NCI-H1694 treated with DMSO at 0.1 percent for 48 hours (cell line): ENCODE measurements around the gene HOXC13.

ENCODE experiments used
- DNase-seq: peaks from one replicate; lab custom pipeline; 2025; lab: John Stamatoyannopoulos, UW

Gene HOXC13

DNA sequence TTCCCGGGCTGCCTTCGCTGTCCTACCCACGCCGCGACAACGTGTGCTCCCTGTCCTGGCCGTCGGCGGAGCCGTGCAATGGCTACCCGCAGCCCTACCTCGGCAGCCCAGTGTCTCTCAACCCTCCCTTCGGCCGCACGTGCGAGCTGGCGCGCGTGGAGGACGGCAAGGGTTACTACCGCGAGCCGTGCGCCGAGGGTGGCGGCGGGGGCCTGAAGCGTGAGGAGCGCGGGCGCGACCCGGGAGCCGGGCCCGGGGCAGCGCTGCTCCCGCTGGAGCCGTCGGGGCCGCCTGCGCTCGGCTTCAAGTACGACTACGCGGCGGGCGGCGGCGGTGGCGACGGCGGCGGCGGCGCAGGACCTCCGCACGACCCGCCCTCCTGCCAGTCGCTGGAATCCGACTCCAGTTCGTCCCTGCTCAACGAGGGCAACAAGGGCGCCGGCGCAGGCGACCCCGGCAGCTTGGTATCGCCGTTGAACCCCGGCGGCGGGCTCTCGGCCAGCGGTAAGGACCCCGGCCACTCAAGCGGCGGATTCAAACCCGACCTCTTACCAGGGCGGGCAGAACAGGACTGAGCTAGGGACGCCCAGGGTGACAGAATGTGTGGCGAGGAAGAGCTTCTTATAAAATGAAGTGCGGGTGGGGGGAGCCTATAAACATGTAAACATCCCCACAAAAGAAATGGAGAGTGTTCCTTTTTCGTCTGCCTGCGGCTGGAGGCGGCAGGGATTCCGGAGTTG, 16.6 kb downstream of the HOXC13 start:
- no peak for DNase-seq

GRCh38 chr12:53955776-53956250, 17.2 kb downstream of the HOXC13 start:
- no peak for DNase-seq

DNA sequence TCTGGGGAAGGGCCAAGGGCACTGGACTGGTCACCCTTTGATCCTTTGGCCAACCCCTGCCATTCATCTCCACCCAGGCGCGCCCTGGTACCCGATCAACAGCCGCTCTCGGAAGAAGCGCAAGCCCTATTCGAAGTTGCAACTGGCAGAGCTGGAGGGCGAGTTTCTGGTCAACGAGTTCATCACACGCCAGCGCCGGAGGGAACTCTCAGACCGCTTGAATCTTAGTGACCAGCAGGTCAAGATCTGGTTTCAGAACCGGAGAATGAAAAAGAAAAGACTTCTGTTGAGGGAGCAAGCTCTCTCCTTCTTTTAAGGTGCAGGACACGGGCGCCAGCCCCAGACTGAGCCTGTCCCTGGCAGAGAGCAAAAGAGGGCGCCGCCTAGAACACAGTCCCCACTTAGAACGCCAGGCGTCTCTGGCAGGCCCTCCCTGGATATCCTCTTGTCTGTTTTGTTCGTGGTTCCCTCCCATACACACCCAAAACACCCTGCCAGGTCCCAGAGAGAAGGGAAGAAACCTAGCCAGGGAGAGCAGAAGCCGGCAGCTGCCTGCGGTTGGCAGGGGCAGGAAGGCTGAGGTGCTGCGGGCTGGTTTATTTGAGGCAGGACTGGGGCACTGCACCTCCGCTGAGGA, 17.7 kb downstream of the HOXC13 start:
- DNase-seq = no peak

DNA sequence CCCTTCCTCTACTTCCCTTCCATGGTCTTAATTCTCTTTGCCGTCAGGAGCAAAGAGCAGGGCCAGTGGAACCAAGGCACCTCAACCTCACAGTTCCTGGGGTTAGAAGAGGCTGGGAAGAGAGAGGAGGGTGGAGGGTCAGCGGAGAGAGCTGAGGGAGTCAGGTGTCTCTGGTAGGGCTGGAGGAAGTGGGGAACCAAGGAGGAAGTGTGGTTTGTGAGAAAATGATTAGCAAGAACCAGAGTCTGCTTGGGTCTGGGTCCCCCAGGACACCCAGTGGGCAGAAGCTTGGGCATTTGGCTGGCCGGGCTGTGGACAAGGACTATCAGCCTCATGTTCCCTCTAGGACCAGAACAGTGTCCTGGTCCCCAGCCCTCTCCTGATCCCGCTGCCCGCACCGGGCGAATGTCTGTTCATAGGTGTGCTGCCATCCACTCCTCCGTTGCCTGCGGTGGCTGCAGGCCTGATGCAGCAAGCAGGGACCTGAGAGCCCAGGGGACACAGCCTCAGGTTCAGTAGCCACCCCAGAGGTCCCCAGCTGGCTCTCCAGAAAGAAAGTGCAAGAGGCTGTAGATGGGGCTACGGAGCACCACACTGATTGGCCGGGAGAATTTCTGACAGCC, 18.4 kb downstream of the HOXC13 start:
- DNase-seq = no peak

GRCh38 chr12:53958128-53958527, 19.5 kb downstream of the HOXC13 start:
- DNase-seq = no peak

- DNase-seq = no peak
These were observed 20.7 kb downstream of the HOXC13 start for GRCh38 chr12:53959314-53959713.

- no peak for DNase-seq
These were observed 21.8 kb downstream of the HOXC13 start for GRCh38 chr12:53960187-53961024.

DNA sequence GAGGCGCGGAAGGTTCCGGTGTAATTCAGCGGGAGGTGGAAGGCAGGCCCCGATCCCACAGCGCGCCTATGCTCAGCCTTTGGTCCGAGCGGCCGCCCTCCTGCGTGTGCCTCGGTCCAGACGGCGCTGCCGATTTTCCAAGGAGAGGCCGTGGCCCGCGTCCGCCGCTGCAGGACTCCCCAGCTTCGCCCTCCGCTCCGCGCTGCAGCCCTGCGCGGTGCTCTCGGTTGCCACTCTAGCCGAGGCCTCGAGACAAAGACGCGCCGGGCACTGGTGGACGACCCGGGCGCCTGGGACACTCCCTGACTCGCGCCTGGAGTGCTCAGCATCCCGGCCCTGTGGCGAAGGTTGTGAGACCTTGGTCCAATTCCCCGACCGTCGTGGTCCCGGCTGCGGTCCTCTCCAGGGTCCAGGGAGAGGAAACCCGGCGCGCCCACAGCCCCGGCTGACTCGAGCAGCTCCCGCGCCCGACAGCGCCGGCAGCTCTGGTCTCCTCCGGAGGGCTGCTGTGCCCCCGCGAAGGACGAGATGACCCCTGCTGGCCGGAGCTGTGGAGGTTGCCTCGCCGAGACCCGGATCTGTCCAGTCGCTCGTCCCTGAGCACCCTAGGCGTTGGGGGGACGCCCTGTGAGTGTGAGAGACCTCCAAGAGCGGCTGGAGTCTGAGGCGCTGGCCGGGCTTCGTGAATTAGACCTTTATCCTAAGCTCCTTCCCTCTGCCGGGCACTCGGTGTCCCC, 22.6 kb downstream of the HOXC13 start:
- no peak for DNase-seq

DNA sequence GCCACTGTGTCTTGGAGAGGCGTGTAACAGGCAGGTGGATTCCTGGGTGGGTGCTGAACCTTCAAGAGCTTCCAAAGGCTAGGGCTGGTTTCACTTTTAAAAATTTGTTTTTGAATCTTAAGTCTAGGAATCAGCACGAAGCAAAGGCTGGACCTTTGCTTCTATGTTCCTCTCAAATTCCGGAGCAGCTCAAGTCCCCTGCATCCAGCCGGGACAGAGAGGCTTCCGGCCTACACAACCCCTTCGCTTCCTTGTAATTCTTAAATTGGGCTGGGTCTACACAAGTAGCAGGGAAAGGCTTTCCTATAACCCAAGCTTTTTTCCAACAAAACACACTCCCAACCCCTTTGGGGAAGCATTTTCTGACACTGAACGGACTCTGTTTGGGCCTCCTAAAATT, 24.4 kb downstream of the HOXC13 start:
- DNase-seq = no peak

DNA sequence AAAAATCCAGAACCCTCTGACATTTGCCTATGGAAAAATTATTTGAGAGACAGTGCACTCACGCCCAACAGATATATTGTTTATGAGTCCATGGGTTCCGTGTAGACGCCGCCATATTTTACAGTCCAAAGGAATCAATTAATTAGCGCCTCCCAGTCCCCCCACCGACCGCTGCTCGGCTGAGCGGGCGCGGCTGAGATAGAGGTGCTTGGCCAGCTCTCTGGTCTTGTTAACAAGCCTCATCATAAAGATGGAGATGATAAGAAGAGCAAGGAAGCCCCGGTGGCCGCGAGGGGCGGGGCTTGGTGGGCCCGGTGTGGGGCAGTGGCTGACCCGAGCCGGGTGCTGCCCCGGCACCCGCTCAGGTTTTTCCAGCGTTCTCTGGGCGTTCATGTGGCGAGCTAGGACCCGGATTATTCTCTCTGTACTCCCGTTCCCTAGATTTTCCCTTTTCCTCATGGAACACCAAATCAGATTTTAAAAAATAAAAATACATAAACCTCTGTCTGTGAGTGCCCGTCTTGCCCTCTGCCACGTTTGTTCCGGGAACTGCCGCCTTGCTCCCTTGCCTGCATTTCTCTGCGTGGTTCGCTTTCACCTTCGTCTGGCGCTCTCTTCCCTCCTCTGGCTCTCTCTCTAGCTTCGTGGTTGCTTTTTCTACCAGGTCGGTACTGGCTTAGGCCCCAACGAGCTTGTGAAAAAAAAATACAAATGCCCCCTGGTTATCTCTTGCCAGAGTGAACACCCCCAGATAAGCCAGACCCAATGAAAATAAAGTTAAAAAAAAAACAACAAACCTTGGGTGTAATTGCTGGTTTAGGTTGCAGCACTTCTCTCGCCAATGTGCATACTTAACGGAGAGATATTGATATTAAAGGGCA, 25.0 kb downstream of the HOXC13 start:
- no peak for DNase-seq

- DNase-seq = no peak
These were observed 25.7 kb downstream of the HOXC13 start for GRCh38 chr12:53964315-53964713.

DNA sequence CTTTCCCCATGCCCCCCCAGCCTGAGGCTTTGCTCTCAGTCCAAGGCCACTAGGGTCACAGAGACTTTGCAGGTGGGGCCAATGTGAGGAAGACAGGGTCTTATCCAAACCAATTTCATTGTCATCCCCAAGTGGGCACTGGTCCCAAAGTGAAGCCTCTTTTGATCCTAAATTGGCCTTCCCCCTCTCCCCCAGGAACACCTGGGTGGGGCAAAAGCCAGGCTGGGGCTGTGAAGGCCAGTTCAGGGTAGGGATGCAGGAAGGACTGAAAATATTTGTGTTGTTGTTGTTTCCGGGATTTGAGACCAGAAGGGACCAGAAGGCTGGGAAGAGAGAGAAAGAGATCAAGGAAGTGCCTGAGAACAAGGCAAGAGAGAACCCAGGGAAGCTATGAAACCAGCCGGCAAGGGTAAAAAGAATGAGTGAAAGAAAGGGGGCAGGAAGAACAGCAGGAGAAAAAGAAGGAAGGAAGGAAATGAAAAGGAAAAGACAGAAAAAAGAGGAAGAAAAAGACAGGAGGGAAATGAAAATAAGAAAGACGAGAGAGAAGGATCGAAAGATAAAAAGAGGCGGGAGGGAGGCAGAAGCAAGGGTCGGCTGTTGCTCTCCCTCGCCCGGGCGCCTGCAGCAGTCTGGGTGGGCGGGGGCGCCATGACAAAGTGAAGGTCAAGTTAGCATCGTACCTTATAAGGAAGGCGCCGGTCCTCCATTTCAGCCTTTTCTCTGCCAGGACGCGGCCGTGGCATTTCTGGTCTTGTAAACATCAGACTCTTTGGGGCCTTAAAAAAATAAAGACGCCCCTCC, 26.9 kb downstream of the HOXC13 start:
- DNase-seq = no peak

DNA sequence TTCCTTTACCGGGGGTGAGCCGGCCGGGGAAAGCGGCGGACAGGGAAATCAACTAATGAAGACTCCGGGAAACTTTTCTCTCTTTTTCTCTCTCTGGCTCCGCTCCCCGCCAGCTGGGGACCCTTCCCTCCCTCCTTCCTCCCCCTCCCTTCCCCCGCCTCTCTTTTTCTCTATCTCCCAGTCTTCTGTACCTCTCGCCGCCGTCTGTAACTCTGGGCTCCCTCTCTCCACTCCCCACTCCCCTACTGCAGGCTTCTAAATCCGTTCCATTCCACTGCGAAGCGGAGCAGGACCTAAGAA, 27.4 kb downstream of the HOXC13 start:
- DNase-seq = no peak

DNA sequence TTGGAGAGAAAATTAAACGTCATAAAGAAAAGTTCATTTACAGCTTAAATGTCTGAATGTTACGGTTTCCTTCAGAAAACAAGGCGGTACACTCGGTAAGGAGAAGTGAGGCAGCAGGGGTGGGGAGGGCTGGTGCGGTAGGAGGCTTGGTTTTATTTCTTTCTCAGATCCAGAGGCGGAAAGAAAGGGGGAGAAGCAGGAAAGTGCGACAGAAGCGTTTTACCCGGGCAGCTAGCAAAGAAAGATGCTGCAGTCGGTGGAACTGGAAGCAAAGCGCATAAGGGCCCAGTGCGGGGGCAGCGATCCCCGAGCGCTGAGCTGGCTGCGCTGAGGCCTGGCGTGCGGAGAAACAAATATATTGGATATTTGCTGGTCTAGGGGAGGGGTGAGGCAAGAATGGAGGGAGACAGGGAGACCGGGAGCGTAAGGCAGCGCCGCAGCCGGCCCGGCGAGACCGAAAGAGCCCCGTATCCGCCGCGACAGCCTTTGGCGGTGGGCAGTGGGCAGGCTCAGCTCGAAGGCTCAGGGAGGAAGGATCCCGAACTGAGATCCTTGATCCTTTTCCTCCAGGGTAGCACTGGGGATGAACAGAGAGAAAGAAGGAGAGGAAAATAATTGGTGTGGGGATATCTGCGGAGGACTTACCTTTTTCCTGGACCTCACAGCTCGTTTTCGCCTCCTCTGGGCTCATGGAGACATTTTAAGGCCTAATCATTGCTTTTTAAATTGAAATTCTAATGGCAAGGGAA, 27.9 kb downstream of the HOXC13 start:
- DNase-seq = no peak

- DNase-seq = peak; percentile 5
These were observed 28.8 kb downstream of the HOXC13 start for GRCh38 chr12:53967421-53967925.

GRCh38 chr12:53968214-53969127, 29.8 kb downstream of the HOXC13 start:
- no peak for DNase-seq

DNA sequence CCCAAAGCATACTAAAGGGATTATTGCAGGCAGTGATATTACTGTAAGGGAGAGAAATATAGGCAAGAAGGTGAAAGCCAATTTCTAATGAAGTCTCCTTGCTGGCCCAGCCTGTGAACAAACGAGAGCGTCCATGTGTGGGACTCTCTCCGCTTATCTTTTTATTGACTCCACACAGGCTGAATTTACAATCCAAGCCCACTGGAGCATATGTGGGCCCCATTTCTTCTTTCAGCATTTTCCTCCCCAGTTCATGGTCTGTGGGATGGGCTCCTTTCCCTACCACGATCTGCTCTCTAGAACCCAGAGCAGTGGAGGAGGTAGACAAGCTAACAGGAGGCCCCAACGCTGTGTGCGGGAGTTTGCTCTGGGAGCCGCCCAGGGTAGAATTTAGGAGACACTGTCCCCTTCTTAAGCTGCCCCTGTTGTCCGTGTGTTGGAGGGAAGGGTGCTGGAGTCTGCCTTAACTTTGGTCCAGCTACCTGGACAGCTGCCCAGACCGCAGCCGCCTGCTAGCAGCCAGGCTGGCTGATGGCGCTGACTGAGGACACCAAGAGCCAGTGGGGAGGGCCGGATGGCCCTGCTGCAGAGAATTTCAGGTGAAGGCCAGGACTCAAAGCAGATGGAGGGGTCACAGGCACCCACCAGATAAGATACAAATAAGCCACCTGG, 31.1 kb downstream of the HOXC13 start:
- no peak for DNase-seq
